DMS53 (cell line): ENCODE data around the gene TBCC.
"Not testable (repeated sequence)": the region's sequence is repeated elsewhere in the genome, so short reads cannot be mapped to it uniquely, and the experiment has no call there.

Experiments used
- DNase-seq: peaks from one replicate; lab custom pipeline; 2025; lab: John Stamatoyannopoulos, UW

The TBCC gene

GRCh38 chr6:42733867-42734481 is 11.9 kb downstream of the TBCC start:
- DNase-seq = not testable (repeated sequence)

- peak; percentile 28 for DNase-seq
These were observed 16.2 kb downstream of the TBCC start for GRCh38 chr6:42729731-42730130.

DNA sequence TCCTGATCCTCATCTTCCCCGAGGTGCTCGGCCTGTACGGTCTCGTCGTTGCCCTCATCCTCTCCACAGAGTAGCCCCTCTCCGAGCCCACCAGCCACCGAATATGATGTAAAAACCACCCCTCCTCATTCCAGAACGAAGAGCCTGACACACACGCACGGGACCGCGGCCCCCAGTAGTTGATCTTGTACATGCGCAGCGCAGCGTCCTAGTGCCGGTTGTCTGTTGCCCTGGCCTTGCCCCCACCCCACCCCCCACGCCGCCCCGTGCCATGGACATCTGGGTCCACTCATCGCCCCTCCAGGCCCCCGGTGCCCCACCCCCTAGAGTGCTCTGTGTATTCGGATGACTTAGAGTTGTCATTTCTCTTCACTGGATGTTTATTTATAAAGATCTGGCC is 18.3 kb downstream of the TBCC start:
- no peak for DNase-seq

- DNase-seq = peak; percentile 61
These were observed 18.8 kb downstream of the TBCC start for GRCh38 chr6:42727087-42727611.

DNA sequence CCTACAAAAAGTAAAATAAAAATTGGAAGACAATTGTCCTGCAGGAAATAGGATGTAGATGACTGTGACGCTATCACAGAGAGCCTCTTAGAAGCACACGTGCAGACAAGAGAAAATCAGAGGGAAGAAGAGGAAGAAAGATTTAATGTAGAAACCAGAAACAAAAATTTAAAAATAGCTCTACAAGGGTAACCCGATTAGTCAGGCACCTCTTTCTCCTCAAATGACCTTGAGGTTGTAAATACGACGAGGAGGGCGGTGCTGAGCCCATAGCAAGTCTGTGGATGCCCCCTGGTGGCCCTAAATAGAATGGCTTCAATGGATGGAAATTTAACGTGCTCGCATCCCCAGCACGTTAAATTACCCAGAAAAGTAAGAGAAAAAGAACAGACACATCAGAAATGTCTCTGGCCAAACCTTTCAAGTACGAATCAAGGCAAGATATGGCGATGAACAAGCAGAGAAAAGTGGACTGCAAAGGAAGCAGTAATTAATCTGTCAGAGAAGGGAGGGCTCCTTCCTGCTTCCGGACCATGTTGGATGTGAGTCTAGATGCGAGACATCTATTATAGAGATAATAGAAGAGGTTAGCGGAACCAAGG is 19.3 kb downstream of the TBCC start:
- DNase-seq = peak; percentile 89

DNA sequence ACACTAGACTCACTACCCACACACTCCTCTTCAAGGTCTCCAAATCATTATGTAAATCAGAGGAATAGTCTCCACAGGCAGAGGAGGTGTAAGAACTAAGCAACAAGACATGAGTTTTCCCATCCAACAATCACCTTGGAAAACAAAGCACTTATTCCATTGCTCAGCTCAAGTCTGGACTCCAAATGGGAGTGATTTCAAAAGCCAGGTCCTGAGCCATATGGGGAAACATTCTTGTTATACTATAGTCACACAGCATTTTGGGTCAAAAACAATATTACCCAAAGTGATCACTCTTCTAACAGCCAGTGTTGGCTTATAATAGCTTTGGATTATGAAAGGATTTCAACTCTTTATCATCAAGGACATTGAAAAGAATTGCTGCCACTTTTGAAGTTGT is 19.9 kb downstream of the TBCC start:
- DNase-seq = no peak

DNA sequence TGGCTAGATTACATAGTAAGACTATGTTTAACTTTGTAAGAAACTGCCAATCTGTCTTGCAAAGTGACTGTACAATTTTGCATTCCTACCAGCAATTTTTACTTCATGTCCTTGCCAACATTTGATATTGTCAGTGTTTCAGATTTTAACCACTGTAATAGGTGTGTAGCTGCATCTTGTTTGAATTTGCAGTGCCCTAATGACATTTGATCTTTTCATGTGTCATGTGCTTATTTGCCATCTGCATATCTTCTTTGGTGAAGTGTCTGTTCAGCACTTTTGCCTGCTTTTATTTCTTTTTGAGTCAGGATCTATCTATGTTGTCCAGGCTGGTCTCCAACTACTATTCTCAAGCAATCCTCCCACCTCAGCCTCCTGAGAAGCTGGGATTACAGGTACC is 21.1 kb downstream of the TBCC start:
- DNase-seq = peak; percentile 15

- DNase-seq = no peak
These were observed 23.4 kb downstream of the TBCC start, which contains the start of gene PRPH2 for GRCh38 chr6:42722497-42722896. TSS of gene PRPH2 (minus strand) at chr6:42722597. CDS start at chr6:42722334, 263 bp downstream.

DNA sequence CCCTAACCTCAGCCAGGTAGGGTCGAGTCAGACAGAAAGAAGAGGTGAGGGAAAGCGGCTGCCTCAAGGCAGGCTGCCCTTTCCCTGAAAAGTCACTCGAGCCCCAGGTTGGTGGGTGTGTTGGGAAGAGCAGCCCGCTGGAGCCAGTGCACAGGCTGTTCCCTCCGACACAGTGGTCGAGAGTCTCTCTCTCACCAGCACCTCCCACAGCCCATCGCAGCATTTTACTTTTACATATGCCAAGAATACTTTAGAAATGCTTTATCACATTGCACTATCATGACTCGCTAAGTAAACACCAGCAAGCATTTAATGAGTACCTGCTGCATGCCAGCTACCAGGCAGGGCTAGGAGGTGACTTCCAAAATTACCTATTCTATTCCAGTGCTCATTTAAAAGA is 25.2 kb downstream of the TBCC start:
- peak; percentile 50 for DNase-seq

DNA sequence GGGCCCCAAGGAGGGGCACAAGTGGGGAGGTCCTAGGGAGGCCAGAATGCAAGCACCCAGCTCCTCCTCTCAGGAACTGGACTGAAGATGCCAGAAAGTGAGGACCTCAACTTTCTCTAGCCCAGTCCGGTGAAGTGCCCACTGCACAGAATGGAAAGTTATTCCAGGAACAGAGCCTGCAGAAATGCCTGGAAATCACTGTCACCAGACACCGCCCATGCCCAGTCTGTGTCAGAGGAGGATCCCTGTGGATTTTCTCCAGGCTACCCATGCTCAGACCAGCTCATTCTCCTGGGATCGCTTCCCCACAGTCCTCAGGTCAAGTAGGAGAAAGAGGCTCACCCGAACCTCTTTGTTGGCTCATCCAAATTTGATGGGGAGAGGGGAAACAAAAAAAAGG is 30.0 kb downstream of the TBCC start:
- DNase-seq = no peak

DNA sequence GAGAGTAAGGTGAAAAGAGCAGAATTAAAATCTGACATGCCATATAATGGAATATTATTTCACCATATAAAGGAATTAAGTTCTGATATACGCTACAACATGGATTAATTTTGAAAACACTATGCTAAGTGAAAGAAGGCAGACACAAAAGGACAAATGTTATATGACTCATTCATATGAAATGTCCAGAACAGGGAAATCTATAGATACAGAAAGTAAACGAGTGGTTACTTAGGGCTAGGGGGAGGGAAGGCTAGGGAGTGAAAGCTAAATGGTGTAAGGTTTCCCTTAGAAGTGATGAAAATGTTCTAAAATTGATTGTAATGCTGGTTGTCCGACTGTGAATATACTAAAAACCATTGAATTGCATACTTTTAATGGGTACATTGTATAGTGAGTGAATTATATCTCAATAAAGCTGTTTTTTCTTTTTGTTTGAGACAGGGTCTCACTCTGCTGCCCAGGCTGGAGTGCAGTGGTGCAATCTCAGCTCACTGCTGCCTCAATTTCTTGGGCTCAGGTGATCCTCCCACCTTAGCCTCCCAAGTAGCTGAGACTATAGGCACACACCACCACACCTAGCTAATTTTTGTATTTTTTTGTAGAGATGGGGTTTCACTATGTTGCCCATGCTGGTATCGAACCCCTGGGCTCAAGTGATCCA is 31.7 kb downstream of the TBCC start:
- DNase-seq = peak; percentile 46

DNA sequence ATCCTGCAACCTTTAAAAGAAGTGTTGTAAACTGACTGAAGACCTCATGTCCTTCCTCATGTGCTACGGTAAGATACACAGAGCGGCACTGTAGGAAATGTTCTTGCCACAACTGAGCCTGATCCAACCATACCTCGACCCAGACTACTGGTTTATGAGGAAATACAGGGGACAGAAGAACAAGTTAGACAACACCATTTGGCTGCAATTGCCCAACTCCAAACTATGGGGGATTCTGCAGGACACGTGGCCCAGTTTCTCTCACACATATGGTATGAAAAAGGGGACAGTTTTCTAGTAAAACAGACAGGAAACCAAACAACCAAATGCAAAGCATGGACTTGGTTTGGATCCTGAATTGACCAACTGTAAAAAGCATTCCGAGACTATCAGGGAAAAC is 34.0 kb downstream of the TBCC start:
- DNase-seq = no peak

DNA sequence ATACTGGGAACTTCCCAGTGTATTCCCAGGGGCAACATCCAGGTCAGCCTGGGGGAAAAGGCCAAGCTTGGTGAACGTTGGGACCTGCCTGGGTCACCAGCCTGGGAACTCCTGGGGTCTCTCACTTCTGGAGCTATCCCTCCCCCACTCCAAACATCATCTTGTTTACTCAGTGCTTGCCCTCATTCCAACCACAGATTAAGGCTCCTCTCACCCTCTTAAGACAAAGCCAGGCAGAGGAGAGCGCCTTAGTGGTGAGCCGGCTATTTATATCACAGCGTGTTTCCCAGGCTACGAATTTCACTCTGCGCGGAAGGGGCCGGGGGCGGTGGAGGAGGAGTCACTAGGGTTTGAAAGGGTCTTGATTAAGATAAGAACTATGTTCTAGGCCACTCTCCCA is 35.6 kb downstream of the TBCC start:
- DNase-seq = no peak

- no peak for DNase-seq
These were observed 36.0 kb downstream of the TBCC start for GRCh38 chr6:42709871-42710270.

GRCh38 chr6:42708096-42708495 is 37.8 kb downstream of the TBCC start:
- no peak for DNase-seq

GRCh38 chr6:42707595-42707994 is 38.3 kb downstream of the TBCC start:
- DNase-seq = no peak

DNA sequence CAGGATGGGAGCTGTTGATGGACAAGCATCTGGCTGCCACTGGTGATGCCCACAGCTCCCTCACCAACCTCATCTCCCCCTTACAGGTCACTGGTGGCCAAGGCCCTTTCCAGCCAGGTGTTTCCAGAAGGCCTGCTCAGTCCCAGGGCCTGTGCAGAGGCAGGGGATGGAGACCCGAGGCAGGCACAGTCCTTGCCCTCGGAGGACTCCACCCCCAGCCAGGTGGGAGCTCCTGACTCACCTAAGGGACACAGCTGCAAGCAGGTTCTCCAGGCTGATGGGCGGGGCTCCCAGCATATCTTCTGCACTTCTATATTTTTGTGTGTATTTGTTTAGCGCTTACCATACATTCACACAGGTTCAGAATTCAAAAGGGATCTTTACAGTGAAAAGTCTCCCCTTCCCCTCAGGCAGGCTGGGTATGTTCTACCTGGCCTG is 40.9 kb downstream of the TBCC start:
- DNase-seq = peak; percentile 77

DNA sequence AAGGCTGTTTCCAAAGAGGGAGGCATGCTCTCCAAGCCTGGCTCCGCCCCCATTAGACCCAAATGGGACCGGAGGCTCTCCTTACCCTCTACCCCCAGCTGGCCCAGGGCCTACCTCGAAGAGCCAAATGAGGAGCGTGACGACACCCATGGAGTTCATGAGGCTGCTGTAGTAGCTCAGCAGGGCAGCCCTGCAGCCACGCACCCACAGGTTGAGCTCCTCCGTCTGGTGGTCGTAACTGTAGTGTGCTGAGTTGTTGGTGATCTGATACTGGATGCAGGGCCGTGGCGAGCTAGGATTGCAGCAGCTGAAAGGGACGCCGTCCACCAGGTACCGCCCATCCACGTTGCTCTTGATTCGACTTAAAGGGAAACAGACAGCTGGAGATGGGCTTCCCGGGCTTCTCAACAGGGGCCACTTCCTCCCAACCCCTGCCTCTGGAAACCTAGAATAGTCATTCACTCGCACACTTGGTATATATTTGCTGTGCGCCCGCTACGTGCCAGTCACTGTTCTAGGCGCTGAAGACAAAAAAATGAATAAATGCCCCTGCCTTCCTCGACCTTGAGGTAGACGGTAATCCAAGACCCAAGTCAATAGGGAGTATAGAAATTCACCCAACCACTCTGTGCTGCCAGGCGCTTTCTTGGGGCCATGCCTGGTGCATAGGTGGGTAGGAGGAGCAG is 41.5 kb downstream of the TBCC start:
- DNase-seq = peak; percentile 56

- DNase-seq = not testable (repeated sequence)
These were observed 43.1 kb downstream of the TBCC start for GRCh38 chr6:42702786-42703185.

DNA sequence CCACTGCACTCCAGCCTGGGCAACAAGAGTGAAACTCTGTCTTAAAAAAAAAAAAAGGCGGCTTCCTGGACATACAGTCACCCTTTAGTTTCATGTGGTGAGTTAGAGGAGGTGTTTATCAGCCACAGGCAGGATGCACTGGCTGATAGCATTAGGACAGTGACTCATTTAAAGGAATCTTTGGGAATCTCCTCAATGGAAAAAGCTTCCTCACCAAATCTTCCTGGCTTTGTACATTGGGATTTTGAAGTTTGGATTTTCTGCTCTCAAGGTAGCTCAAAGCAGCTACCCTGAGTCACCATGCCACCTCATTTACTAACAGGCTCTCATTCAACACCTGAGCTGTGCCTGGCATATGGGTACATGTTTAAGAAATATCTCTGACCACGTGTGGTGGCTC is 43.7 kb downstream of the TBCC start:
- DNase-seq = no peak

DNA sequence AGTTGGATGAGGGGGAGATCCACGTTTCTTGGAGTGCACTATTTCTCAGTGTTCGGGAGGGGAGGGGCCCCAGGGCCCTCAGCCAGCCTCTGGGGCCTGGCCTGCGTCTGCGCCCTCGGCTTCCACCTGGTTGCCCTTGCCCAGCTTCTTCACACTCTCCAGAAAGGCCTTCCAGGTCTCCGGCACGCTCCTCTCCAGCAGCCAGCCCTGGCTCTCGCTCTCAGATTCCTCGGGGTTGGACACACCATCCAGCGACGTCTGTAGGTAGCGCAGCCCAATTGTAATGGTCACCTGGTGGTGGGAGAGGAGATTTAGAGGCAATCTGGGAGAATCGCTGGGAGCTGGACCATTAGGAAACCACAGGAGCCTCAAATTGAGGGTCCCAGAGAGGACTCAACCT is 47.7 kb downstream of the TBCC start:
- DNase-seq = no peak

DNA sequence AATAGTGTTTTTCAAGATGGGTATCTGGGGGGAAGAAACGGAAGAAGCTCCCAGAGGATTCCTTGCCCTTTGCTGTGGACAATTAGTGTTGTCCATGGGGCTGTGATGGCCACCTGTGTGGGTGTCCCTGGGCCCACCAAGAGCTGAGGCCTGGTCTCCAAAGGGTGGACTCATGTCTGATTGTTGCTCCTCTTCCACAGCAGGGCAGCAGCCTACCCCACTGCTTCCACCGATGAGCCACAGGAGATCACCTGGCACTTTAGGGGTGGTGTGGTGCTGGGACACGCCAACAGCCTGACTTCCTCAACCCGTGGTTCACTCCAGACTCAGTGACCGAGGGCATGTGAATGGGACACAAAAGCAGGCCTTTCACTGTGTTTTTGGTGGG is 48.6 kb downstream of the TBCC start:
- no peak for DNase-seq
